ENCODE data around the gene MAEA.

DNA sequence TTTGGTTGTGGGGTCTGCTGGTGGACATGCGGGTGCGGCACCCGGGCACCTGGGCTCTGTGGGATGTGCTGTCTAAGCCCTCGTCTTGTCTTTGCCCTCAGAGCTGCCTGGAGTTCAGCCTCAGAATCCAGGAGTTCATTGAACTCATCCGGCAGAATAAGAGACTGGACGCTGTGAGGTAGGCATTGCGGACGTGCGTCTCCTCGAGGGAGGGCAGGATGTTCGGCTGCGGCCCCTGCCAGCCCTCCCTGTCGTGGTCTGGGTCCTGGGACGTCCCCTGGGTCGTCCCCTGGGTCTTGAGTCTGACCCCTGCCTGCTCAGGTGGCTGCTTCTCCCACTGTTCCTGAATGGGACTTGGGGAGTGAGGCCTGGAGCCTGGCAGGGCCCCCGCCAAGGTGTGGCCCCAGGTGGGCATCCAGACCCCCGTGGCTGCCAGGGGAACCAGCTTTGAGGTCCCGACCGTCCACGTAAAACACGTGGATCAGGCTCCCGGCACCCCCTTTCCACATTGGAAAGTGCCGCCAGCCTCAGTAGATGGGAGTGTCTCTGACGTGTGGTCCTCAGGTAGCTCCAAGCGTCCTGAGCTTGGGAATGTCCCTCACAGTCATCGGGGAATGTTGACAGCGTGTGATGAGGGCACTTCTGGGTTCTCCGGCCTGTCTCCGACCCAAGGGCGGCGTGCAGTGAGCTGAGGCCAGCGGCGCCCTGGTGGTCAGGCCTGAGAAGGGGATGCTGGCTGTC lies 38.0 kb downstream of the MAEA start:
- TF ChIP-seq, protein P1, sequence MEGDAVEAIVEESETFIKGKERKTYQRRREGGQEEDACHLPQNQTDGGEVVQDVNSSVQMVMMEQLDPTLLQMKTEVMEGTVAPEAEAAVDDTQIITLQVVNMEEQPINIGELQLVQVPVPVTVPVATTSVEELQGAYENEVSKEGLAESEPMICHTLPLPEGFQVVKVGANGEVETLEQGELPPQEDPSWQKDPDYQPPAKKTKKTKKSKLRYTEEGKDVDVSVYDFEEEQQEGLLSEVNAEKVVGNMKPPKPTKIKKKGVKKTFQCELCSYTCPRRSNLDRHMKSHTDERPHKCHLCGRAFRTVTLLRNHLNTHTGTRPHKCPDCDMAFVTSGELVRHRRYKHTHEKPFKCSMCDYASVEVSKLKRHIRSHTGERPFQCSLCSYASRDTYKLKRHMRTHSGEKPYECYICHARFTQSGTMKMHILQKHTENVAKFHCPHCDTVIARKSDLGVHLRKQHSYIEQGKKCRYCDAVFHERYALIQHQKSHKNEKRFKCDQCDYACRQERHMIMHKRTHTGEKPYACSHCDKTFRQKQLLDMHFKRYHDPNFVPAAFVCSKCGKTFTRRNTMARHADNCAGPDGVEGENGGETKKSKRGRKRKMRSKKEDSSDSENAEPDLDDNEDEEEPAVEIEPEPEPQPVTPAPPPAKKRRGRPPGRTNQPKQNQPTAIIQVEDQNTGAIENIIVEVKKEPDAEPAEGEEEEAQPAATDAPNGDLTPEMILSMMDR (IDR thresholded peaks at IDR 0.05): no peak
- no peak for TF ChIP-seq POLR2A (IDR thresholded peaks at IDR 0.05)

Measured in ovary (tissue), 3 donors.